Astrocyte (in vitro differentiated cells and primary cell): ENCODE data around the gene CORO2B.

Experiments used
- CTCF ChIP-seq: IDR thresholded peaks from 2 replicates; pipeline ENCODE4 v1.5.1; 2011; ENCODE audit warnings: low read depth, mild to moderate bottlenecking, inconsistent platforms, low read length, moderate library complexity; ENCODE audit not compliant: insufficient read depth
- EZH2 ChIP-seq: IDR thresholded peaks from 2 replicates; pipeline ENCODE4 v1.6.1; 2012; ENCODE audit warnings: mild to moderate bottlenecking, low read length, inconsistent platforms; ENCODE audit not compliant: insufficient read depth

GRCh38 chr15:68601206-68602197, 22.7 kb downstream of the CORO2B start:
- no peak for TF ChIP-seq CTCF
- TF ChIP-seq EZH2 = no peak
